Renal cortex interstitium (tissue), 11 donors: ENCODE results near the gene YIPF1. TPM values are rescaled to one million over a fixed set of nuclear protein-coding genes. Genes with fewer than 3 reads are reported as not detected.
"Not testable (repeated sequence)": the region's sequence is repeated elsewhere in the genome, so short reads cannot be mapped to it uniquely, and the experiment has no call there.

Source experiments
- DNase-seq, 11 donors: peaks; one replicate each; pipeline ENCODE4 v3.0.0-alpha.2; 2013; ENCODE audit warnings: low read depth in 9 of 11, low spot score in 4 of 11; ENCODE audit errors: extremely low read depth in 1 of 11
- polyA plus RNA-seq, 3 donors: library from polyadenylated mRNA; unstranded; fragments of 120-200 nt; gene quantifications; one replicate each; pipeline ENCODE4 v1.2.1, GENCODE V29; 2013; ENCODE audit not compliant: insufficient read length in 3 of 3

YIPF1 gene
- polyA plus RNA-seq, 3 donors = 31.5 to 33.4 (median 32.8) TPM

GRCh38 chr1:53869454-53870117, 20.0 kb downstream of the YIPF1 start:
- no peak for DNase-seq

GRCh38 chr1:53868565-53868964, 21.0 kb downstream of the YIPF1 start:
- no peak for DNase-seq

- DNase-seq = no peak
Observed at GRCh38 chr1:53862507-53862906, 27.1 kb downstream of the YIPF1 start.

- DNase-seq = peak in 6 of 11 donors; percentile 31 to 43 (median 40)
Observed at GRCh38 chr1:53860967-53861411, 28.6 kb downstream of the YIPF1 start.

GRCh38 chr1:53851571-53852285, 37.9 kb downstream of the YIPF1 start:
- peak in 1 of 11 donors; percentile 18 for DNase-seq

- DNase-seq = no peak
Observed at GRCh38 chr1:53850082-53850673, 39.4 kb downstream of the YIPF1 start.

GRCh38 chr1:53847980-53848379, 41.6 kb downstream of the YIPF1 start:
- DNase-seq = no peak

- no peak for DNase-seq
Observed at GRCh38 chr1:53842347-53842746, 47.2 kb downstream of the YIPF1 start.

GRCh38 chr1:53838654-53838974, 51.0 kb downstream of the YIPF1 start:
- DNase-seq = no peak

GRCh38 chr1:53837924-53838653, 51.5 kb downstream of the YIPF1 start, which contains the start of gene NDC1:
Gene NDC1 (minus strand): TSS chr1:53838296. CDS start chr1:53838261, 35 bp downstream.
- peak; percentile 85 to 97 (median 92) for DNase-seq

- DNase-seq = no peak
Observed at GRCh38 chr1:53837646-53837923, 52.0 kb downstream of the YIPF1 start.

GRCh38 chr1:53835491-53835890, 54.1 kb downstream of the YIPF1 start:
- no peak for DNase-seq

- DNase-seq = no peak
Observed at GRCh38 chr1:53834776-53835175, 54.8 kb downstream of the YIPF1 start.

- DNase-seq = no peak
Observed at GRCh38 chr1:53833393-53833792, 56.2 kb downstream of the YIPF1 start.

GRCh38 chr1:53826367-53826766, 63.2 kb downstream of the YIPF1 start:
- DNase-seq = no peak

- no peak for DNase-seq
Observed at GRCh38 chr1:53825306-53825705, 64.3 kb downstream of the YIPF1 start.

GRCh38 chr1:53822931-53823330, 66.7 kb downstream of the YIPF1 start:
- DNase-seq = no peak

- no peak for DNase-seq
Observed at GRCh38 chr1:53821380-53821779, 68.2 kb downstream of the YIPF1 start.

GRCh38 chr1:53819387-53819786, 70.2 kb downstream of the YIPF1 start:
- no peak for DNase-seq

- not testable (repeated sequence) for DNase-seq
Observed at GRCh38 chr1:53816584-53816983, 73.0 kb downstream of the YIPF1 start.
